Common myeloid progenitor, CD34-positive (primary cell): ENCODE measurements around the gene ARHGAP20.

Experiments
- CTCF ChIA-PET: fragments of 350-600 bp; sonication (Branson Sonifier 250); formaldehyde crosslinking; loops from one replicate; lab custom pipeline; 2021; ENCODE audit warnings: antibody characterized with exemption; lab: Charles Lee
- POLR2A ChIA-PET: fragments of 350-600 bp; sonication (Branson Sonifier 250); formaldehyde crosslinking; loops from one replicate; lab custom pipeline; 2021; ENCODE audit warnings: antibody characterized with exemption; lab: Charles Lee
- DNase-seq, 3 donors: peaks; one replicate each; pipeline versions ENCODE4 v3.0.0 to v3.0.0-alpha.2; 2013
- H3K27ac ChIP-seq, 2 experiments: 1 replicate in 1 of 2; 2 replicates in 1 of 2; pipeline ENCODE4 v1.7.0; 2013; ENCODE audit warnings: inconsistent platforms in 2 of 2, low read length in 2 of 2, mild to moderate bottlenecking in 2 of 2, low read depth in 1 of 2, moderate library complexity in 1 of 2; ENCODE audit not compliant: severe bottlenecking in 2 of 2, insufficient read depth in 1 of 2, poor library complexity in 1 of 2
- H3K27me3 ChIP-seq, 5 experiments: replicated peaks in 2 of 5; 1 replicate in 3 of 5; 2 replicates in 2 of 5; pipeline versions ENCODE4 v1.6.1 to v1.7.0; 2013; ENCODE audit warnings: low read length in 4 of 5, mild to moderate bottlenecking in 2 of 5, moderate library complexity in 2 of 5, inconsistent platforms in 1 of 5; ENCODE audit not compliant: insufficient read depth in 5 of 5, control insufficient read depth in 4 of 5
- H3K36me3 ChIP-seq, 4 experiments: 1 replicate in 2 of 4; 2 replicates in 2 of 4; pipeline versions ENCODE4 v1.6.1 to v1.7.0; 2013; ENCODE audit warnings: low read length in 3 of 4, control low read depth in 1 of 4, mild to moderate bottlenecking in 1 of 4; ENCODE audit not compliant: control insufficient read depth in 4 of 4, insufficient read depth in 4 of 4
- H3K4me1 ChIP-seq, 4 experiments: 1 replicate in 3 of 4; 2 replicates in 1 of 4; pipeline versions ENCODE4 v1.6.1 to v1.7.1; 2013; ENCODE audit warnings: low read length in 3 of 4, mild to moderate bottlenecking in 3 of 4, control low read depth in 1 of 4, inconsistent platforms in 1 of 4, moderate library complexity in 1 of 4; ENCODE audit not compliant: control insufficient read depth in 4 of 4, insufficient read depth in 4 of 4; ENCODE audit errors: control extremely low read depth in 1 of 4
- H3K4me3 ChIP-seq, 7 experiments: 1 replicate in 4 of 7; 2 replicates in 3 of 7; pipeline versions ENCODE4 v1.5.1 to v1.7.0; 2013; ENCODE audit warnings: mild to moderate bottlenecking in 7 of 7, low read length in 6 of 7, moderate library complexity in 6 of 7, inconsistent platforms in 2 of 7, low read depth in 2 of 7, control low read depth in 1 of 7; ENCODE audit not compliant: insufficient read depth in 4 of 7, control insufficient read depth in 1 of 7; ENCODE audit errors: extremely low read depth in 1 of 7
- H3K9me3 ChIP-seq, 5 experiments: 1 replicate in 4 of 5; 2 replicates in 1 of 5; pipeline versions ENCODE4 v1.6.1 to v1.7.1; 2013; ENCODE audit warnings: low read length in 4 of 5, mild to moderate bottlenecking in 2 of 5, inconsistent platforms in 1 of 5, low read depth in 1 of 5, moderate library complexity in 1 of 5; ENCODE audit not compliant: control insufficient read depth in 4 of 5, insufficient read depth in 2 of 5; ENCODE audit errors: control extremely low read depth in 1 of 5
- WGBS: methylation state at CpG from one replicate; pipeline ENCODE4 v1.1.5; 2013; ENCODE audit not compliant: insufficient coverage; 5-methylcytosine and 5-hydroxymethylcytosine counted together

ARHGAP20 gene

GRCh38 chr11:110599207-110599606 is 113.0 kb downstream of the ARHGAP20 start:
- no peaks in the 10 kb centered on the region for H3K4me1 ChIP-seq
- WGBS: 95% methylated on average over 5 of the region's 5 CpGs
- H3K9me3 ChIP-seq: peaks cover 0 to 19% (median 12%) of the 10 kb centered on the region in 5 experiments
- H3K27me3 ChIP-seq: no peaks in the 10 kb centered on the region
- POLR2A ChIA-PET: no interaction called here
- H3K27ac ChIP-seq: no peak overlapping the region
- DNase-seq: no peak
- no peak overlapping the region for H3K4me3 ChIP-seq
- CTCF ChIA-PET: interaction anchor here (2.4 kb wide), 1 partner anchor 10 kb away, joined by 7 read pairs; no protein-coding TSS in a partner anchor
- no peaks in the 10 kb centered on the region for H3K36me3 ChIP-seq

GRCh38 chr11:110598725-110599124 is 113.5 kb downstream of the ARHGAP20 start:
- no peaks in the 10 kb centered on the region for H3K36me3 ChIP-seq
- no peak for DNase-seq
- ChIA-PET POLR2A (no interaction called here), CTCF (interaction anchor here (2.4 kb wide), 1 partner anchor 10 kb away, joined by 7 read pairs; no protein-coding TSS in a partner anchor)
- H3K27ac ChIP-seq: no peak overlapping the region
- WGBS: 88% methylated on average over 1 of the region's 1 CpG
- H3K27me3 ChIP-seq: no peaks in the 10 kb centered on the region
- H3K4me1 ChIP-seq: no peaks in the 10 kb centered on the region
- peaks cover 0 to 19% (median 12%) of the 10 kb centered on the region in 5 experiments for H3K9me3 ChIP-seq
- H3K4me3 ChIP-seq: no peak overlapping the region

GRCh38 chr11:110587972-110588371 is 124.3 kb downstream of the ARHGAP20 start:
- 77% methylated on average over 3 of the region's 4 CpGs for WGBS
- POLR2A ChIA-PET: no interaction called here
- CTCF ChIA-PET: no interaction called here

DNA sequence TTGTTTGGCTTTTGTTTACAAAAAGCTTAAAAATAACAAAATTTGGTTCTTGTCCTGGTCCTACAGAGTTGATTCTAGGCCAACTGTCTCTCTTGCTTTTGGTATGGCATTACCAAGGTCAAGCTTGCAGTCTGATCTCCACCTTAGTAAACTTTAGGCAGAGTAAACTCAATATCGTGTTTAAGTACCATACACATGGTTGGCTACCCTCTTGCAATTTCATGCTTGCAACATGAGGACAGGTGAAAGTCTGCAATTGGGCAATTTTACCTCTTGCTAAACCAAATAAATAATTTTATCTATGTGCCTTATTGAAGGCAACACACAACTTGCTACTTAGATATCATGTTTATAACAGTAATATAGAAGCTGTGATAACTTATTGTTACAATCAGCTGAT is 125.1 kb downstream of the ARHGAP20 start:
- no peak overlapping the region for H3K27ac ChIP-seq
- WGBS: 100% methylated on average over 1 of the region's 1 CpG
- no peaks in the 10 kb centered on the region for H3K36me3 ChIP-seq
- no peaks in the 10 kb centered on the region for H3K9me3 ChIP-seq
- no peak for DNase-seq
- ChIA-PET CTCF (no interaction called here), POLR2A (no interaction called here)
- no peaks in the 10 kb centered on the region for H3K27me3 ChIP-seq
- no peaks in the 10 kb centered on the region for H3K4me1 ChIP-seq
- H3K4me3 ChIP-seq: no peak overlapping the region

More at GRCh38 chr11:110587972-110588371, 124.3 kb downstream of the ARHGAP20 start:
- no peaks in the 10 kb centered on the region for H3K27me3 ChIP-seq
- no peaks in the 10 kb centered on the region for H3K36me3 ChIP-seq
- H3K27ac ChIP-seq: no peak overlapping the region
- no peaks in the 10 kb centered on the region for H3K4me1 ChIP-seq
- no peaks in the 10 kb centered on the region for H3K9me3 ChIP-seq
- DNase-seq: no peak
- no peak overlapping the region for H3K4me3 ChIP-seq

GRCh38 chr11:110584150-110584549 is 128.1 kb downstream of the ARHGAP20 start:
- Histone ChIP-seq H3K27ac (no peak overlapping the region), H3K4me1 (no peaks in the 10 kb centered on the region), H3K27me3 (no peaks in the 10 kb centered on the region), H3K36me3 (no peaks in the 10 kb centered on the region), H3K4me3 (no peak overlapping the region), H3K9me3 (no peaks in the 10 kb centered on the region)
- 100% methylated on average over 1 of the region's 1 CpG for WGBS
- DNase-seq: no peak
- CTCF ChIA-PET: no interaction called here
- POLR2A ChIA-PET: no interaction called here

- no peak for DNase-seq
- no peaks in the 10 kb centered on the region for H3K36me3 ChIP-seq
- CTCF ChIA-PET: no interaction called here
- WGBS: 100% methylated on average over 1 of the region's 2 CpGs
- no peaks in the 10 kb centered on the region for H3K9me3 ChIP-seq
- no peak overlapping the region for H3K27ac ChIP-seq
- no peaks in the 10 kb centered on the region for H3K4me1 ChIP-seq
- H3K27me3 ChIP-seq: no peaks in the 10 kb centered on the region
- H3K4me3 ChIP-seq: no peak overlapping the region
- POLR2A ChIA-PET: no interaction called here
Observed at GRCh38 chr11:110582728-110583432, 129.4 kb downstream of the ARHGAP20 start.

DNA sequence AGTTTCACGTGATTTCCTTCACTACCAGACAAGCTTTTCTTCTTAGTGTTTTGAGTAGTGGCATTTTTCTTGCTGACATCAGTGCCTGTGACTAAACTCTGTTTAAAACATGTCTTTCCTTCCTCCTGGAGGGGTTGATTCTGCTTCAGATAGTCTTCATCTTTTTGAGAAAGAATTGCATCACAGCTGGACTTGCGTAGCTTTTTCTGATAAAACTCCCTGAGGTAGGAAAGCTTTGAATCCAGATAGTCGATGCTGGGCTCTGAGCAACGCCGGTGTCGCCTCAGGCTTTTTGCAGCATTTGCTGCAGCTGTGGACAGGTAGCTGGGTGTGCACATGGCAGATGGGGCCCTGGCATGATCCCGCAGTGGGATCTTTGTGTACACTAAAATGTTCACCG is 131.7 kb downstream of the ARHGAP20 start:
- CTCF ChIA-PET: no interaction called here
- Histone ChIP-seq H3K4me1 (no peaks in the 10 kb centered on the region), H3K36me3 (no peaks in the 10 kb centered on the region), H3K4me3 (no peak overlapping the region), H3K27me3 (no peaks in the 10 kb centered on the region), H3K9me3 (no peaks in the 10 kb centered on the region), H3K27ac (no peak overlapping the region)
- DNase-seq: no peak
- POLR2A ChIA-PET: no interaction called here
- WGBS: 97% methylated on average over 7 of the region's 8 CpGs
